HFF-Myc (cell line): ENCODE results near the gene HOXB6.

Experiments used
- DNase-seq: peaks from one replicate; pipeline ENCODE4 v3.0.0-alpha.2; 2011; ENCODE audit warnings: low read depth; ENCODE audit errors: extremely low read depth
- H3K4me3 ChIP-seq: replicated peaks from 2 replicates; pipeline ENCODE4 v1.5.1; 2011; ENCODE audit warnings: low read depth, mild to moderate bottlenecking, control low read depth, low read length
- TF ChIP-seq, protein P1 (sequence below): IDR thresholded peaks from 2 replicates; pipeline ENCODE4 v1.5.1; 2012; ENCODE audit warnings: mild to moderate bottlenecking, low read depth, low read length, control low read depth; ENCODE audit errors: missing control alignments

HOXB6 gene

DNA sequence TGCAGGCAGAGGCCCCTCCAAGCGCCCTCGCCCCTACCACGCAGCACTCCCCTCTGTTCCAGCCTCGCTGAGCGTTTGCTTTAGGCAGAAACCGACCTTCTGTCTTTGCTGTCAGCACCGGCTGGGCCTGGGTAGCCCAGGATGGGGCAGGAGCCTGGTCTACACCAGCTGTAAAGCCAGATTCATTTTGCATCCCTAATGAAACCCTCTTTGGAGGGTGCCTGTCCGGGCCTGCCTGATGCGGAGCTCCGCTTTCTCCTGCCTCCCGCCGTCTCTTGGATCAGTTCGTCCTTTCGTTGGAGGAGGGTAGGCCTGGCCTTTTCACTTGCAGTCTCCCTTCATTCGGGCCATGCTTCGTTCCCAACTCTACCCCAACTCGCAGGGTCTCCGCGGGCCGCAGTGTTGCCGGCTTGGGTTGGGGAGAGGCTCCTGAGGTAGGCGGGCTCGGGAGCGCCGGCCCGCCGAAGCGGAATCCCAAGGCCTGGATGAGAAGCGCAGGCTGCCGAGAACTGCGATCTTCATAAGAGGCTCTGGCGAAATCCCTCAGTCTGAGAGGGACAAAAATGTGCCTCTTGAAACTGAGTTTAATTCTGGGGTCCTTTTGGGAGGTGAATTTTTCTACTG is 15.2 kb upstream of the HOXB6 start:
- TF ChIP-seq, protein P1, sequence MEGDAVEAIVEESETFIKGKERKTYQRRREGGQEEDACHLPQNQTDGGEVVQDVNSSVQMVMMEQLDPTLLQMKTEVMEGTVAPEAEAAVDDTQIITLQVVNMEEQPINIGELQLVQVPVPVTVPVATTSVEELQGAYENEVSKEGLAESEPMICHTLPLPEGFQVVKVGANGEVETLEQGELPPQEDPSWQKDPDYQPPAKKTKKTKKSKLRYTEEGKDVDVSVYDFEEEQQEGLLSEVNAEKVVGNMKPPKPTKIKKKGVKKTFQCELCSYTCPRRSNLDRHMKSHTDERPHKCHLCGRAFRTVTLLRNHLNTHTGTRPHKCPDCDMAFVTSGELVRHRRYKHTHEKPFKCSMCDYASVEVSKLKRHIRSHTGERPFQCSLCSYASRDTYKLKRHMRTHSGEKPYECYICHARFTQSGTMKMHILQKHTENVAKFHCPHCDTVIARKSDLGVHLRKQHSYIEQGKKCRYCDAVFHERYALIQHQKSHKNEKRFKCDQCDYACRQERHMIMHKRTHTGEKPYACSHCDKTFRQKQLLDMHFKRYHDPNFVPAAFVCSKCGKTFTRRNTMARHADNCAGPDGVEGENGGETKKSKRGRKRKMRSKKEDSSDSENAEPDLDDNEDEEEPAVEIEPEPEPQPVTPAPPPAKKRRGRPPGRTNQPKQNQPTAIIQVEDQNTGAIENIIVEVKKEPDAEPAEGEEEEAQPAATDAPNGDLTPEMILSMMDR: no peak
- no peak for DNase-seq
- no peak overlapping the region for H3K4me3 ChIP-seq

DNA sequence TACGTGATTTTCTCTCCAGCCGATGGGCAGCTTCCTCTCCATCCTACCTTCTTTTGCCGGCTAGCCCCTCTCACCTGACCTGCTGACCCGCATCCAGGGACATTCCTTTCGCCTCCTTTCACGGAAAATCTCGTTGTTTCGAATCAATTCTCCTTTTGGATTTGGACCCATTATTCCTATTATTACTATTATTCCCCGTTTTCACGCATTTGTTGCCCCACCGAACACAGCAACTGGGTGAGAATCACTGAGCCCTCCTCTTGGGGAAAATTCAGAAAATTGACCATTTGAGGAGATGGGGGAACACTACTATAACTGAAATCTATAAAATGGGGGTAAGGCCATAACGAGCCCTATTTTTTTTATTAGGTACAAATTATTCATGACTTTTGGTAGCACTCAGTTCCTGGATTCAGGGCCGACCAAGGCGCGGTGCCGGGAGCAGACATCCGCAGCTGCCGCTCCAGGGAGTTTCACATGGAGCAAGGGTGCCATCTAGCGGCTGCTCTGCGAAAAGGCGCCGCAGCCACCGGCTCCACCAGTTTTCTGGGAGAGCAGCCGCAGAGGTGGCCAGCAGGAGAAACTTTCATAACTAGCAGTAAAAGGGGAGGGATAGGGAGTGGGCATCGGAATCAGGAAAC is 13.6 kb upstream of the HOXB6 start:
- DNase-seq: peak; percentile 40
- TF ChIP-seq, protein P1: peak; percentile 92
- H3K4me3 ChIP-seq: no peak overlapping the region

DNA sequence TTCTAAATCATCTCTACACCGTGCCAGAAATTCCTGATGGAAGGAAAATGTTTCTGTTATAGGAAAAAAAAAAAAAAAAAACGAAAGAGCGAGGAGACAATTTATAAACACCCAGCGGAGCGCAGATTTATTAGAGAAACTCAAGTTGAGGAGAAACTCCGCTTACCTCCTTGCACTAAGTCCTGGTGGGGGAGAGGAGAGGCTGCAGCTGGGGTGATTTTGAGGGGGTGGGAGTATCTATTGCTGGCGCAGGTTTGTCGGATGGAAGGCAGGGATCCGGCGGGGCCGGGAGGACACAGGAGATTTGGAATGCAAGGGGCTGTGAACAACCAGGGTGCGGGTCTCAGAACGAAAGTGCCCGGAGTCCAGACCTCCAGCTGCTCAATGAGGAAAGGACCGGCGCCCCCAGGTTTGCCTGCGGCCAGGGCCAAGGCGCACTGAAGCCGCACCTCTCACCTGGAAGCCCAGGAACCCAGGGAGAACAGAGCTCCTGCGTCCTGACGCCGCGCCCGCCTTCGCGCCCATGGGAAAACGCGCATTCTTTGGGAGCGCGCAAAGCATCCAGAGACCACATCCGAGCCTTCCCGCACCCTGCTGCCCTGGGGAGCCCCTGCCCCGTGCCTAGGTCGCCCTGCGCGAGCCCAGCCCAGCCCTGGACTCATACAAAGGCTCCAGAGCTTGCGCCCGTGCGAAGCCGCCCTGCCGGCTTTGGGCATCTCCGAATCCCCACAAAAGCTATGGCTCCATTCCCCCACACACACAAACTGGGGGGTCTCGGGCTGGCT is 12.9 kb upstream of the HOXB6 start:
- TF ChIP-seq, protein P1: no peak
- H3K4me3 ChIP-seq: no peak overlapping the region
- no peak for DNase-seq

DNA sequence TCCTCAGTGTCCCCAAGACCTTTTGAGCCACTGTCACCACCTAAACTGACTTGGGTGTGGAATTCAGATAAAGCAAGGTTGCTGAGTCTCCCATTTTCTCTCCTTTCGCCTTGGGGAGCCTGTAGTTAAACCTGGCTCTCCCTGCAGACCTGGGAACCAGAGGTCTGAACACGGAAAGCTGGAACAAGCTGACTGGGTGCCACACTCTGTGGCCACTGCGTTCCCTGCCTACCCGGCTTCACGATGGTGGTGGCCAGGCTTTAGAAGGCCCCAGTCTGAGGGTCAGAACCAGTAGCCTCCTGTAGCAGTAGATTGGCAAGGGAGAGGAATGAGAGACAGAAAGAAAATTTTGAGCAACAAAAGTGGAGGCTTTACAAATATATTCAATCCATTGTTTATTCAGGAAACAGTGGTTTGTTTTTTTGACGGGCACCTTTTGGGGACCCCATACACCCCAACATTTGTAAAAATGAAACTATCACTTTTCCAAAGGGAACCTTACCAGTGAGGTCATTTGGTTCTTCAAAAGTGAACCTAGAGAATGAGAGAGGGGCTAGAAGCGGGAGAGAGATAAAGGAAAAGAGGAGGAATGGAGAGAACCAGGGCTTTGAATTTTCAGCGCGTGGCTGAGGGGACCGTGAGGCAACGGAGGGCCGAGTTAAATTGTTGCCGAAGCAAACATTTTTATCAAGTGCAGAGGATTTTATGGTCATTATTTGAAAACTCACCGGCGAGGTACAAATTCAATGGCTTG is 12.1 kb upstream of the HOXB6 start:
- H3K4me3 ChIP-seq: no peak overlapping the region
- DNase-seq: no peak
- TF ChIP-seq, protein P1: no peak

DNA sequence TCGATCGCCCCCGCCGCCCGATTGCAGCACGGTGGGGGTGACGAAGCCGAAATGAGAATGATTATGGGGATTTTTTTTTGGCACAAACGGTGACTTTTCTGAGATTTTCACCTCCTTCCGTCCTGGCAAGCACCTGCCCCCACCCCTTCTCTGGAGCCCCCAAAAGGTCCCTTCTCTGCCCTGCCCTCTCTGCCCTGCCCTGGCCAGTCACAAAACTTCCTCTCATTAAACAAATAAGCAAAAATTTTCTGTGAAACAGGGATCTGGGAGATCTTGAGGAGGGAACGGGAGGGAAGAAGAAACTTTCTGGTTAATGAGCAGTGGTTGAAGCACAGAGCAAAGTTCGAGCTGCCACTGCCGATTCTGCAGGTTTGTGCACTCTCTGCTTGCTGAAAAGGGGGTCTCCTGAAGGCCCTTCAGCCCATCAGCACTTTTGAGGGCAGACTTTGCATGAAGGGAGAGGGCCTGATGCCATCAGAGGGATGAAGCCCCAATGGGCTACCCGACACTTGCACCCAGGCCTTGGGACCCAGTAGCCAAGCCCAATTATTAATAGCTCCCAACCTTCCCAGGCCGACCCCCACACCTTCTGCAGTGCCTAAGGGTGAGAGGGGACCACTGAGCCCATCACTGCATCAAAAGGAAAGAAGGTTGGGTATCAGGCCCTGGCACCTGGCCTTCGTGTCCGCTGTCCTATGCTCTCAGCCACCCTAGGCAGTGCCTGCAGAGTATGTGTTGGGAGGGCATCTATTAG is 11.4 kb upstream of the HOXB6 start:
- no peak for DNase-seq
- TF ChIP-seq, protein P1: no peak
- H3K4me3 ChIP-seq: no peak overlapping the region
